ENCODE measurements around the gene SPTBN4. TPM values are rescaled to one million over a fixed set of nuclear protein-coding genes. Genes with fewer than 3 reads are reported as not detected.
"Not testable (repeated sequence)": the region's sequence is repeated elsewhere in the genome, so short reads cannot be mapped to it uniquely, and the experiment has no call there.

Gene SPTBN4
- total RNA-seq, 2 donors from 2014 or later: 0.21 to 0.25 TPM

DNA sequence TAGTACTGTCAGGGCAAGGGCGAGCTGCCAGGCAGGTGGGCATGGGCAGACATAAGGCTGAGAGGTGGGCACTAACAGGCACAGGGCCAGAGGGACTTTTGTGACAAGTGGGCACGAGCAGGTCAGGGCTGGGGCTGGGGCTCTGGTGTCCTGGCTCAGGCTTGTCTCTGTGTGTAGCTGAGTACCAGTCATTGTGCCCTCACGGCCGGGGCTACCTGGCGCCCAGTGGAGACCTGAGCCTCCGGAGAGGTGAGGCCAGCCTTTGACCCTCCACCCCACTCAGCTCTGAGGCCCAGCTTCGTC is 155.9 kb downstream of the SPTBN4 start:
- peaks cover 15% of the 10 kb centered on the region for H3K36me3 Mint-ChIP-seq (ENCODE audit: low read depth)
- no peak overlapping the region for H3K27ac Mint-ChIP-seq
- peaks cover 17% of the 10 kb centered on the region for H3K4me1 Mint-ChIP-seq
- H3K4me3 Mint-ChIP-seq: no peak overlapping the region
- ATAC-seq (no peak), DNase-seq (no peak)
- no peaks in the 10 kb centered on the region for H3K27me3 Mint-ChIP-seq
- H3K9me3 ChIP-seq (ENCODE audit: control insufficient read depth, low read length, poor library complexity, severe bottlenecking): no peaks in the 10 kb centered on the region

DNA sequence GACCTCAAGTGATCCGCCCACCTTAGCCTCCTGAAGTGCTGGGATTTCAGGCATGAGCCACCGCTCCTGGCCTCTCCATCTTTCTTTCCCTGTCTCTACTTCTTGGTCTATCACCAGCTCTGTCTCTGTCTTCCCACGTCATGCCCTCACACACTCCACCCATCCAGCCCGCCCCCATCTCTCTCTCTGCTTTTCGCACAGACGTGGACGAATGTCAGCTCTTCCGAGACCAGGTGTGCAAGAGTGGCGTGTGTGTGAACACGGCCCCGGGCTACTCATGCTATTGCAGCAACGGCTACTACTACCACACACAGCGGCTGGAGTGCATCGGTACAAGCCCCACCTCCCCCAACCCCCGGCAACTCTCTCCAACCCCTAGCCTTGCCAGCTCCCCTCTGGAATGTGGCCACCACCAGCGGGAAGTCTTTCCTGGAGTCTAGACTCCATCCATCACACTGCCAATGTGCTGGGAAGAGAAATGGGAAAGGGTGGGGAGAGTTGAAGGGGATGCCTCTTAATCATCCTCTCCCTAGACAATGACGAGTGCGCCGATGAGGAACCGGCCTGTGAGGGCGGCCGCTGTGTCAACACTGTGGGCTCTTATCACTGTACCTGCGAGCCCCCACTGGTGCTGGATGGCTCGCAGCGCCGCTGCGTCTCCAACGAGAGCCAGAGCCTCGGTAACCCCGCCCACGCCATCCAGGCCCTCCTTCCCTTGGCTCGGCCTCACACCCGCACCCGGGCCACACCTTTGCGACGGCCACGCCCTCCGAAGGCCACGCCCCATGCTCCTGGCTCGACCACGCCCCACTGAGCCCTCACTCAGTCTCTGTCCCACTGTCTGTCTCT is 156.8 kb downstream of the SPTBN4 start:
- Mint-ChIP-seq H3K4me3 (no peak overlapping the region), H3K36me3 (ENCODE audit: low read depth) (peaks cover 15% of the 10 kb centered on the region), H3K27me3 (no peaks in the 10 kb centered on the region), H3K27ac (no peak overlapping the region), H3K4me1 (peaks cover 15% of the 10 kb centered on the region)
- DNase-seq (no peak), ATAC-seq (no peak)
- H3K9me3 ChIP-seq (ENCODE audit: control insufficient read depth, low read length, poor library complexity, severe bottlenecking): no peaks in the 10 kb centered on the region

- not testable (repeated sequence) for H3K27me3 Mint-ChIP-seq; H3K9me3 ChIP-seq (ENCODE audit: control insufficient read depth, low read length, poor library complexity, severe bottlenecking); H3K4me3 Mint-ChIP-seq; ATAC-seq; DNase-seq
- H3K36me3 Mint-ChIP-seq (ENCODE audit: low read depth): peaks cover 15% of the 10 kb centered on the region
- H3K27ac Mint-ChIP-seq: peak overlapping the region; percentile 59
- H3K4me1 Mint-ChIP-seq: peaks cover 15% of the 10 kb centered on the region
Measured at GRCh38 chr19:40624369-40625153, 157.8 kb downstream of the SPTBN4 start.

DNA sequence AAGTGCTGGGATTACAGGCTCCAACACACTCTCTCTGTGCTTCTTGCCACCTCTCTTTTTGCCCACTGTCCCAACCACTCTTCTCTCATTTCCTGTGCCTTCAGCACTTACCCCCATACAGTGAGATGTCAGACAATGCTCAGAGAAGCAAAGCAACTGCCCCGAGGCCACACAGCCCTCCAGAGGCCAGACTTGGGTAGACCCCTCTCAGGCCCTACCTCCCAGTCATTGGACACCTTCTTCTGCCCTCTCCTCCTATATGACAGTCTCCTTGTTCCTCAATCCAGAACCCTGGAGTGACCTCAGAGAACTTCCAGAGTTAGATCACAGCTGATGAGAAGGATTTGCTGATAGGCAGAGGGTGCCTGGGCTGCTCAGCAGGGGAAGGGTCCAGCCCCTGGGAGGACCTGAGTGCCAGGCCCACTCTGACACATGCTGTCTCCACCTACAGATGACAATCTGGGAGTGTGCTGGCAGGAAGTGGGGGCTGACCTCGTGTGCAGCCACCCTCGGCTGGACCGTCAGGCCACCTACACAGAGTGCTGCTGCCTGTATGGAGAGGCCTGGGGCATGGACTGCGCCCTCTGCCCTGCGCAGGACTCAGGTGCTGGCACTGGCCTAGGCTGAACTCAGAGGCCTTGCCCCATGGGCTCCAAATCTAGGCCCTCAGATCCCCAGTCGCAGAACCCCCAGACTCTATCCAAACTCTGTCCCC is 158.8 kb downstream of the SPTBN4 start:
- H3K4me1 Mint-ChIP-seq: peaks cover 18% of the 10 kb centered on the region
- ATAC-seq: no peak
- peak overlapping the region; percentile 59 for H3K27ac Mint-ChIP-seq
- no peak for DNase-seq
- H3K27me3 Mint-ChIP-seq: no peaks in the 10 kb centered on the region
- peak overlapping the region; percentile 25 for H3K4me3 Mint-ChIP-seq
- H3K36me3 Mint-ChIP-seq (ENCODE audit: low read depth): peaks cover 14% of the 10 kb centered on the region
- H3K9me3 ChIP-seq (ENCODE audit: control insufficient read depth, low read length, poor library complexity, severe bottlenecking): no peaks in the 10 kb centered on the region

Other genes starting within 250 kb of the SPTBN4 start
- gene TTC9B, start 248.6 kb upstream of the SPTBN4 start, total RNA-seq: not detected
- 1 to 10 TPM in 1 of 2 donors, under 1 TPM in 1; 0.77 to 1.5 TPM for gene CCNP, start 240.3 kb upstream of the SPTBN4 start, total RNA-seq
- gene AKT2, start 181.7 kb upstream of the SPTBN4 start, total RNA-seq: 100 to 1,000 TPM; 168 to 187 TPM
- 10 to 100 TPM in 1 of 2 donors, 1 to 10 TPM in 1; 9.5 to 11.9 TPM for gene C19orf47, start 118.6 kb upstream of the SPTBN4 start, total RNA-seq
- gene PLD3, start 118.3 kb upstream of the SPTBN4 start, total RNA-seq: 10 to 100 TPM; 75.4 to 77.1 TPM
- not detected for gene HIPK4, start 76.8 kb upstream of the SPTBN4 start, total RNA-seq
- 1 to 10 TPM; 1.5 to 1.7 TPM for gene PRX, start 53.6 kb upstream of the SPTBN4 start, total RNA-seq
- 10 to 100 TPM; 18.1 to 19.4 TPM for gene SERTAD1, start 41.0 kb upstream of the SPTBN4 start, total RNA-seq
- 10 to 100 TPM; 23.5 to 24.6 TPM for gene SERTAD3, start 22.7 kb upstream of the SPTBN4 start, total RNA-seq
- gene BLVRB, start 1.3 kb upstream of the SPTBN4 start, total RNA-seq: 1 to 10 TPM; 7.4 to 9.9 TPM
- gene SHKBP1, start 109.9 kb downstream of the SPTBN4 start, total RNA-seq: 100 to 1,000 TPM; 124 to 141 TPM
- 100 to 1,000 TPM; 198 to 230 TPM for gene LTBP4, start 134.4 kb downstream of the SPTBN4 start, total RNA-seq
- gene NUMBL, start 223.7 kb downstream of the SPTBN4 start, total RNA-seq: 1 to 10 TPM; 5.7 to 7.5 TPM
- gene COQ8B, start 249.9 kb downstream of the SPTBN4 start, total RNA-seq: 10 to 100 TPM; 25.1 to 35.6 TPM